HepG2 (cell line): ENCODE measurements around the gene MLX. TPM values are rescaled to one million over a fixed set of nuclear protein-coding genes. Genes with fewer than 3 reads are reported as not detected.

Experiments
- ATAC-seq: fragments of 200-7000 bp; cut with Tn5 transposase; 3 replicates; pipeline ENCODE4 v1.9.1; 2020; ENCODE audit warnings: mild to moderate bottlenecking, moderate library complexity
- BruUV-seq: library from RNA; stranded (reverse); fragments of 400-500 nt; replicated peaks from 2 replicates; lab custom pipeline; 2021; lab: Mats Ljungman, UMichigan
- CTCF ChIA-PET: fragments of 300-600 bp; formaldehyde crosslinking; extraction: SDS; loops from one replicate; lab custom pipeline; 2021; ENCODE audit warnings: low total read pairs, inconsistent platforms, low intra/inter-chr PET ratio; lab: Yijun Ruan, JAX
- POLR2A ChIA-PET: fragments of 350-600 bp; sonication (Branson Sonifier 250); formaldehyde crosslinking; loops from one replicate; lab custom pipeline; 2020; ENCODE audit warnings: antibody characterized with exemption, inconsistent platforms; lab: Yijun Ruan, JAX
- DNase-seq: peaks from one replicate; pipeline ENCODE4 v3.0.0-alpha.2; 2015; ENCODE audit warnings: low spot score
- FAIRE-seq: peaks from 3 replicates; lab custom pipeline; 2011; peaks lifted over from hg19 to GRCh38; lab: Jason Lieb, UNC
- H2AFZ ChIP-seq: one replicate; pipeline ENCODE4 v1.6.1; 2011; ENCODE audit warnings: low read length, inconsistent platforms
- H3K27ac ChIP-seq: fragments of 300-600 bp; 3 replicates; pipeline ENCODE4 v1.8.0; 2011; ENCODE audit warnings: mixed run types, mild to moderate bottlenecking, mixed read lengths, low read length, inconsistent platforms; ENCODE audit not compliant: insufficient read depth; ENCODE audit errors: extremely low read length
- H3K27me3 ChIP-seq, 2 experiments: fragments of 200-600 bp in 1 of 2; 2 replicates in 1 of 2; 3 replicates in 1 of 2; pipeline versions ENCODE4 v1.6.0 to v1.8.0; 2011; ENCODE audit warnings: low read length in 2 of 2, mild to moderate bottlenecking in 2 of 2, moderate library complexity in 2 of 2, inconsistent platforms in 1 of 2; ENCODE audit not compliant: insufficient read depth in 2 of 2, control insufficient read depth in 1 of 2
- H3K36me3 ChIP-seq, 2 experiments: fragments of 200-600 bp in 1 of 2; replicated peaks in 1 of 2; 2 replicates in 1 of 2; 3 replicates in 1 of 2; pipeline versions ENCODE4 v1.5.1 to v1.8.0; 2011; ENCODE audit warnings: low read length in 2 of 2, inconsistent platforms in 1 of 2; ENCODE audit not compliant: insufficient read depth in 2 of 2, control insufficient read depth in 1 of 2
- H3K4me1 ChIP-seq: 2 replicates; pipeline ENCODE4 v1.5.1; 2012; ENCODE audit warnings: low read length, inconsistent platforms; ENCODE audit not compliant: insufficient read depth
- H3K4me2 ChIP-seq: 2 replicates; pipeline ENCODE4 v1.6.0; 2011; ENCODE audit warnings: low read depth, low read length, inconsistent platforms
- H3K4me3 ChIP-seq, 3 experiments: fragments of 200-600 bp in 1 of 3; sonication (generic), shearing (Covaris generic) in 1 of 3; replicated peaks in 1 of 3; 2 replicates each; pipeline ENCODE4 v1.5.1; 2011 to 2016; ENCODE audit warnings: low read length in 3 of 3, inconsistent platforms in 2 of 3, low read depth in 2 of 3, mild to moderate bottlenecking in 2 of 3, control low read depth in 1 of 3, mixed read lengths in 1 of 3; ENCODE audit not compliant: insufficient read depth in 1 of 3
- H3K79me2 ChIP-seq: one replicate; pipeline ENCODE4 v1.6.1; 2011; ENCODE audit warnings: low read length, inconsistent platforms; ENCODE audit not compliant: insufficient read depth
- H3K9ac ChIP-seq: 2 replicates; pipeline ENCODE4 v1.6.0; 2011; ENCODE audit warnings: mild to moderate bottlenecking, low read depth, low read length, inconsistent platforms; ENCODE audit not compliant: insufficient read depth
- H3K9me3 ChIP-seq: 2 replicates; pipeline ENCODE4 v1.5.1; 2012; ENCODE audit warnings: mild to moderate bottlenecking, low read length
- H4K20me1 ChIP-seq: 2 replicates; pipeline ENCODE4 v1.6.0; 2011; ENCODE audit warnings: inconsistent platforms, mild to moderate bottlenecking, low read length, moderate library complexity; ENCODE audit not compliant: insufficient read depth
- BCL3 ChIP-seq: sonication (generic); formaldehyde crosslinking; IDR thresholded peaks from 2 replicates; pipeline ENCODE4 v1.5.1; 2020; ENCODE audit warnings: mild to moderate bottlenecking, missing genetic modification reagents, moderate library complexity
- BORCS8-MEF2B ChIP-seq: sonication (generic); formaldehyde crosslinking; IDR thresholded peaks from 2 replicates; pipeline ENCODE4 v1.8.0; 2022; ENCODE audit warnings: mild to moderate bottlenecking, missing genetic modification reagents
- GABPA ChIP-seq, 2 experiments: IDR thresholded peaks; 2 replicates each; pipeline ENCODE4 v1.6.1; 2011 to 2016; ENCODE audit warnings: low read depth in 2 of 2, low read length in 1 of 2, missing biosample characterization in 1 of 2, missing genetic modification characterization in 1 of 2
- HNF1B ChIP-seq: sonication (generic); formaldehyde crosslinking; IDR thresholded peaks from 2 replicates; pipeline ENCODE4 v1.5.1; 2020; ENCODE audit warnings: mild to moderate bottlenecking, moderate library complexity, missing genetic modification reagents
- ZBTB3 ChIP-seq: sonication (generic); formaldehyde crosslinking; IDR thresholded peaks from 2 replicates; pipeline ENCODE4 v1.4.0; 2020; ENCODE audit warnings: low read depth, mild to moderate bottlenecking, moderate library complexity, missing genetic modification reagents, borderline replicate concordance
- ZFP91 ChIP-seq: sonication (generic); formaldehyde crosslinking; IDR thresholded peaks from 2 replicates; pipeline ENCODE4 v1.9.0; 2022; ENCODE audit warnings: missing genetic modification reagents, mild to moderate bottlenecking, borderline replicate concordance
- ZNF367 ChIP-seq: sonication (generic); formaldehyde crosslinking; IDR thresholded peaks from 2 replicates; pipeline ENCODE4 v1.4.0; 2020; ENCODE audit warnings: missing genetic modification reagents, borderline replicate concordance
- ZNF44 ChIP-seq: sonication (generic); formaldehyde crosslinking; IDR thresholded peaks from 2 replicates; pipeline ENCODE4 v1.5.1; 2020; ENCODE audit warnings: mild to moderate bottlenecking, missing genetic modification reagents
- ZNF639 ChIP-seq: conservative IDR thresholded peaks from 2 replicates; pipeline ENCODE4 v1.6.1; 2018; ENCODE audit warnings: missing genetic modification reagents
- ZNF782 ChIP-seq: sonication (generic); formaldehyde crosslinking; IDR thresholded peaks from 2 replicates; pipeline ENCODE4 v1.4.0; 2020; ENCODE audit warnings: missing genetic modification reagents, mild to moderate bottlenecking, borderline replicate concordance
- ZNF839 ChIP-seq: sonication (generic); formaldehyde crosslinking; IDR thresholded peaks from 2 replicates; pipeline ENCODE4 v1.4.0; 2020; ENCODE audit warnings: missing genetic modification reagents, mild to moderate bottlenecking, borderline replicate concordance
- ZSCAN9 ChIP-seq: IDR thresholded peaks from 2 replicates; pipeline ENCODE4 v1.6.1; 2016; ENCODE audit warnings: borderline replicate concordance
- WGBS: methylation state at CpG from one replicate; pipeline ENCODE4 v1.1.6; 2017; ENCODE audit warnings: low lambda C conversion rate; 5-methylcytosine and 5-hydroxymethylcytosine counted together
- in situ Hi-C: cut with HindIII; loops from 2 replicates; pipeline ENCODE4 v1.10.0; 2017; ENCODE audit warnings: low pct_unique_long_range_greater_than_20kb; ENCODE audit not compliant: extremely low pct_ligation_motif_present
- intact Hi-C: fragments of 100-400 bp; cut with micrococcal nuclease; formaldehyde crosslinking; loops from one replicate; pipeline ENCODE4 v1.10.0; 2022; ENCODE audit not compliant: unreplicated experiment
- polyA plus RNA-seq, 8 experiments: library from polyadenylated mRNA; depleted of rRNA in 3 of 8; stranded (reverse) in 7 of 8; unstranded in 1 of 8; fragments of >200 nt; fragmentation: Illumina TruSeq in 4 of 8; extraction: Trizol in 4 of 8; gene quantifications; 2 replicates each; pipeline versions ENCODE4 v1.2.1 to v1.2.3, GENCODE V29; 2011 to 2016; ENCODE audit warnings: low read depth in 4 of 8, missing spikeins in 1 of 8, mixed read lengths in 1 of 8; ENCODE audit not compliant: insufficient read depth in 1 of 8
- total RNA-seq, 5 experiments: library from RNA; depleted of rRNA; stranded (reverse); fragments of >200 nt; fragmentation: Illumina TruSeq; extraction: Trizol; gene quantifications; 2 replicates each; pipeline ENCODE4 v1.2.3, GENCODE V29; 2016; ENCODE audit warnings: low read depth in 1 of 5
- TF ChIP-seq, protein P1 (sequence below): sonication (generic); formaldehyde crosslinking; IDR thresholded peaks from 2 replicates; pipeline ENCODE4 v1.5.1; 2020; ENCODE audit warnings: missing genetic modification reagents, mild to moderate bottlenecking, borderline replicate concordance

MLX gene
- total and polyA plus RNA-seq, 2 of the 13 experiments (the other 11 are each of a cell fraction or from before 2014, with no cell fraction given), result 38.9 to 74.4 TPM

- Histone ChIP-seq H4K20me1 (no peaks in the 10 kb centered on the region), H3K27me3 (no peaks in the 10 kb centered on the region; a peak in 1 of 5 replicates), H2AFZ (no peak within 1 kb of the TSS), H3K36me3 (peaks cover 14 to 25% of the 10 kb centered on the region in 2 experiments), H3K79me2 (peaks cover 26% of the 10 kb centered on the region), H3K4me3 (peak within 1 kb of the TSS; percentile 66 to 91 (median 79)), H3K4me1 (peaks cover 53% of the 10 kb centered on the region), H3K9ac (peak within 1 kb of the TSS; percentile 94), H3K4me2 (peak within 1 kb of the TSS; percentile 82), H3K9me3 (no peaks in the 10 kb centered on the region), H3K27ac (peak within 1 kb of the TSS; percentile 91)
- ATAC-seq (peak; percentile 56), DNase-seq (peak; percentile 98), FAIRE-seq (peak; percentile 97)
- POLR2A ChIA-PET, result interaction anchor here (0.6 to 7.6 kb wide), 6 partner anchors 9 to 114 kb away, joined by 3 to 128 read pairs (median 22); partner anchors contain the start of genes HSD17B1, NAGLU, PLEKHH3 and PSMC3IP
- BruUV-seq, result no TSS peak
- WGBS, result 1% methylated on average over 24 of the region's 26 CpGs
- in situ Hi-C loops (no loop called here), intact Hi-C loops (no loop called here)
- CTCF ChIA-PET, result interaction anchor here (1.1 kb wide), 1 partner anchor 16 kb away, joined by 3 read pairs; the partner anchor contains the start of gene PSMC3IP
- TF ChIP-seq ZSCAN9 (CRISPR knock-in tag) (peak; percentile 60; the same call in 1 of the 2 replicates), ZBTB3 (CRISPR knock-in tag) (no peak), ZNF367 (peak; percentile 33; the same call in 1 of the 2 replicates), ZNF782 (CRISPR knock-in tag) (no peak; the same call in 1 of the 2 replicates), BCL3 (CRISPR knock-in tag) (peak; percentile 23; the same call in 1 of the 2 replicates), ZNF839 (CRISPR knock-in tag) (no peak), ZNF639 (CRISPR knock-in tag) (peak; percentile 96), BORCS8-MEF2B (peak; percentile 60; the same call in 1 of the 2 replicates), HNF1B (CRISPR knock-in tag) (peak; percentile 90), ZFP91 (peak; percentile 65), ZNF44 (CRISPR knock-in tag) (no peak; the same call in 1 of the 2 replicates), GABPA (IDR thresholded peaks at IDR 0.05; ENCODE audit: low read depth, low read length) (no peak), GABPA (CRISPR knock-in tag; IDR thresholded peaks at IDR 0.05; ENCODE audit: low read depth) (peak; percentile 98)
- TF ChIP-seq, protein P1, sequence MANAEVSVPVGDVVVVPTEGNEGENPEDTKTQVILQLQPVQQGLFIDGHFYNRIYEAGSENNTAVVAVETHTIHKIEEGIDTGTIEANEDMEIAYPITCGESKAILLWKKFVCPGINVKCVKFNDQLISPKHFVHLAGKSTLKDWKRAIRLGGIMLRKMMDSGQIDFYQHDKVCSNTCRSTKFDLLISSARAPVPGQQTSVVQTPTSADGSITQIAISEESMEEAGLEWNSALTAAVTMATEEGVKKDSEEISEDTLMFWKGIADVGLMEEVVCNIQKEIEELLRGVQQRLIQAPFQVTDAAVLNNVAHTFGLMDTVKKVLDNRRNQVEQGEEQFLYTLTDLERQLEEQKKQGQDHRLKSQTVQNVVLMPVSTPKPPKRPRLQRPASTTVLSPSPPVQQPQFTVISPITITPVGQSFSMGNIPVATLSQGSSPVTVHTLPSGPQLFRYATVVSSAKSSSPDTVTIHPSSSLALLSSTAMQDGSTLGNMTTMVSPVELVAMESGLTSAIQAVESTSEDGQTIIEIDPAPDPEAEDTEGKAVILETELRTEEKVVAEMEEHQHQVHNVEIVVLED (CRISPR knock-in tag), result peak; percentile 89
Measured at GRCh38 chr17:42561897-42562387, 5.0 kb upstream of the MLX start, which contains the start of gene COASY. Gene COASY, plus strand, starts transcription at chr17:42562148. Its CDS starts 475 bp downstream, at chr17:42562623.
